GM12878 (cell line): ENCODE results near the gene SUV39H1. TPM values are rescaled to one million over a fixed set of nuclear protein-coding genes. Genes with fewer than 3 reads are reported as not detected.
A peak's percentile ranks its signal among the peaks of the same experiment; 100 is the strongest.

Experiments
- ATAC-seq: fragments of 200-7000 bp; cut with Tn5 transposase; 3 replicates; pipeline ENCODE4 v1.9.1; 2020; ENCODE audit warnings: mild to moderate bottlenecking, moderate library complexity
- BruUV-seq: library from RNA; stranded (reverse); fragments of 400-500 nt; replicated peaks from 2 replicates; lab custom pipeline; 2021; lab: Mats Ljungman, UMichigan
- CTCF ChIA-PET: fragments of 300-600 bp; sonication (Branson Sonifier 250); formaldehyde crosslinking; extraction: SDS; loops from one replicate; lab custom pipeline; 2021; ENCODE audit warnings: inconsistent platforms; lab: Yijun Ruan, JAX
- POLR2A ChIA-PET: fragments of 350-600 bp; formaldehyde crosslinking; extraction: SDS; loops from one replicate; lab custom pipeline; 2021; ENCODE audit warnings: inconsistent platforms; lab: Charles Lee
- RAD21 ChIA-PET: fragments of 300-600 bp; sonication (Branson Sonifier 250); formaldehyde crosslinking; loops from one replicate; lab custom pipeline; 2023; ENCODE audit warnings: antibody characterized with exemption; ENCODE audit not compliant: unreplicated experiment; lab: Charles Lee
- SMC1A ChIA-PET: fragments of 300-600 bp; sonication (Branson Sonifier 250); formaldehyde crosslinking; loops from one replicate; lab custom pipeline; 2023; ENCODE audit not compliant: unreplicated experiment, uncharacterized antibody; lab: Charles Lee
- DNase-seq: peaks from one replicate; pipeline ENCODE4 v3.0.0-alpha.2; 2011; ENCODE audit warnings: low read depth, low spot score
- FAIRE-seq: peaks from 3 replicates; lab custom pipeline; 2011; peaks lifted over from hg19 to GRCh38; lab: Jason Lieb, UNC
- H2AFZ ChIP-seq: 2 replicates; pipeline ENCODE4 v1.6.0; 2011; ENCODE audit warnings: low read depth, low read length, control low read depth; ENCODE audit not compliant: control insufficient read depth
- H3K27ac ChIP-seq: 2 replicates; pipeline ENCODE4 v1.5.1; 2011; ENCODE audit warnings: control low read depth; ENCODE audit not compliant: control insufficient read depth, insufficient read depth
- H3K27me3 ChIP-seq, 2 experiments: replicated peaks in 1 of 2; 2 replicates each; pipeline versions ENCODE4 v1.6.0 to v1.6.1; 2011; ENCODE audit warnings: low read length in 1 of 2; ENCODE audit not compliant: control insufficient read depth in 2 of 2, insufficient read depth in 2 of 2
- H3K36me3 ChIP-seq, 2 experiments: 2 replicates each; pipeline ENCODE4 v1.5.1; 2011; ENCODE audit warnings: low read length in 1 of 2; ENCODE audit not compliant: control insufficient read depth in 2 of 2, insufficient read depth in 2 of 2
- H3K4me1 ChIP-seq: 2 replicates; pipeline ENCODE4 v1.6.1; 2011; ENCODE audit warnings: mild to moderate bottlenecking, low read length, moderate library complexity, mixed read lengths; ENCODE audit not compliant: control insufficient read depth, insufficient read depth
- H3K4me2 ChIP-seq: 2 replicates; pipeline ENCODE4 v1.6.0; 2011; ENCODE audit warnings: control low read depth; ENCODE audit not compliant: control insufficient read depth, insufficient read depth
- H3K4me3 ChIP-seq: fragments of 200-600 bp; sonication (generic); 2 replicates; pipeline ENCODE4 v1.5.1; 2016
- H3K79me2 ChIP-seq: 2 replicates; pipeline ENCODE4 v1.6.0; 2011; ENCODE audit warnings: low read length; ENCODE audit not compliant: control insufficient read depth, insufficient read depth
- H3K9ac ChIP-seq: 2 replicates; pipeline ENCODE4 v1.8.0; 2011; ENCODE audit warnings: low read length, control low read depth, mixed read lengths; ENCODE audit not compliant: control insufficient read depth, insufficient read depth
- H3K9me3 ChIP-seq: replicated peaks from 3 replicates; pipeline ENCODE4 v1.5.1; 2011; ENCODE audit warnings: mild to moderate bottlenecking, low read length; ENCODE audit not compliant: control insufficient read depth, insufficient read depth
- H4K20me1 ChIP-seq: 2 replicates; pipeline ENCODE4 v1.6.0; 2011; ENCODE audit not compliant: control insufficient read depth, insufficient read depth
- CHD4 ChIP-seq: fragments of 200-600 bp; sonication (generic); IDR thresholded peaks from 2 replicates; pipeline ENCODE4 v1.6.1; 2016; ENCODE audit warnings: mild to moderate bottlenecking
- PML ChIP-seq: IDR thresholded peaks from 2 replicates; pipeline ENCODE4 v1.6.1; 2012; ENCODE audit warnings: low read length, inconsistent platforms
- POLR2A ChIP-seq: IDR thresholded peaks from 2 replicates; pipeline ENCODE4 v1.6.1; 2011; ENCODE audit warnings: low read depth, mild to moderate bottlenecking, low read length
- WGBS: methylation state at CpG from one replicate; pipeline ENCODE4 v1.1.6; 2016; ENCODE audit warnings: low lambda C conversion rate; ENCODE audit not compliant: insufficient replicate concordance, insufficient coverage; ENCODE audit errors: missing lambda C conversion rate; 5-methylcytosine and 5-hydroxymethylcytosine counted together
- in situ Hi-C: fragments of 300-500 bp; cut with MboI; formaldehyde crosslinking; loops from 9 replicates; pipeline ENCODE4 v1.14.3; 2018; ENCODE audit warnings: mixed read lengths
- intact Hi-C: fragments of 100-400 bp; cut with micrococcal nuclease; formaldehyde crosslinking; loops from one replicate; pipeline ENCODE4 v1.14.2; 2022; ENCODE audit not compliant: unreplicated experiment
- polyA plus RNA-seq, 11 experiments: library from polyadenylated mRNA; depleted of rRNA in 4 of 11; unstranded in 6 of 11; stranded (reverse) in 5 of 11; fragments of >200 nt; fragmentation: Nextera tagmentation in 4 of 11; fragmentation: Illumina TruSeq in 1 of 11; extraction: Ambion mirVana in 4 of 11; extraction: Trizol in 1 of 11; gene quantifications; 1 replicate in 1 of 11; 2 replicates in 10 of 11; pipeline versions ENCODE4 v1.2.1 to v1.2.3, GENCODE V29; 2011 to 2016; ENCODE audit warnings: inconsistent platforms in 2 of 11, missing spikeins in 2 of 11, low read depth in 1 of 11
- total RNA-seq, 4 experiments: library from RNA; depleted of rRNA in 3 of 4; stranded (reverse); fragments of >200 nt in 3 of 4; fragmentation: Illumina TruSeq in 1 of 4; extraction: Trizol in 1 of 4; gene quantifications; 2 replicates each; pipeline versions ENCODE4 v1.2.1 to v1.2.3, GENCODE V29; 2013 to 2021
- TF ChIP-seq, protein P1 (sequence below): fragments of 450-650 bp; conservative IDR thresholded peaks from 2 replicates; pipeline ENCODE4 v1.6.1; 2017; ENCODE audit warnings: mild to moderate bottlenecking, moderate library complexity

SUV39H1 gene
- total and polyA plus RNA-seq, 10 of the 15 experiments (the other 5 are each of a cell fraction or from before 2014, with no cell fraction given), result 4.9 to 33.2 (median 17.1) TPM

DNA sequence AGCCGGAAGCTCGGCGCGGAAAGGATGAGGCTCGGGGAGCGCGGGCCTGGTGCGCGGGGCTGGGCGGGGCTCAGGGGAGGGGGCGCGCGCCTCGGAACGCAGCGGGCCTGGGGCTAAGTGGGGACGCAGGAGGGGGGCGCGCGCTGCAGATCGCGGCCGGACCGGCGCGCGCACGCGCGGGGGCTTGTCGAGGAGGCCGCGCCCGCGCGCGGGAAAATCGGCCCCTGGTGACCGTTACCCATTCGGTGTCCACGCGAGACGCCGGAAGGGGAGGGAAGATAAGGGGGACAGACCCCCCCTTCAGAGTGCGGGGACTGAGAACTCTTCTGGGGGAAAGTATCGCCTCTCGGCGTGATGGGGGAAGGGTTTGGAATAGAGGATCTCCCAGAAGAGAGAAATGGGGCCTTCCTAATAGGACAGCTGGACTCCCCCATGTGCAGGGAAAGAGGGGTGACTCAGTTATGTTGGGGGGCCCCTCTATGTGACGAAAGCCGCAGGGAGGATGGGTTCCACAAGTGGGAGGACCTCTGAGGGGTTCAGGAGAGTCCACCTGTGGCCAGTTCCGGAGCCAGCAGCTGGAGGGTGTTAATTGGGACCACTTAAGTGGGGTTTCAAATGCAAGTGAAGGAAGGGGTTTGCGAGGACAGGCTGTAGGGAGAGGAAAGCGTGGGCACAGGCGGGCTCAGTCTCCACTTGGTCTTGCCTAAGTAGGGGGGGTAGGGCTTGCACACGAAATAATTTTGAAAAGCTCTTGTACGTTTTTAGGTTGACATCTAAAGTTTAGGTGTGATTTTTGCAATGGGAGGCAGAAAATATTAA is 584 bp downstream of the SUV39H1 start:
- ATAC-seq (peak; percentile 22), DNase-seq (no peak), FAIRE-seq (no peak)
- intact Hi-C loops, result loop anchor here (2.0 to 5.0 kb wide), 3 partner anchors 20 to 215 kb away; partner anchors contain the start of genes HDAC6 and SLC35A2
- Histone ChIP-seq H3K9ac (peak overlapping the region; percentile 86), H3K4me1 (peaks cover 6% of the 10 kb centered on the region), H4K20me1 (no peaks in the 10 kb centered on the region), H3K36me3 (peaks cover 4 to 5% of the 10 kb centered on the region in 2 experiments; a peak in 2 of 4 replicates), H3K27ac (peak overlapping the region; percentile 77), H3K4me2 (peak overlapping the region; percentile 74), H3K27me3 (no peaks in the 10 kb centered on the region), H3K4me3 (peak overlapping the region; percentile 58), H3K79me2 (peaks cover 14% of the 10 kb centered on the region), H2AFZ (peak overlapping the region; percentile 24; the same call in 1 of the 2 replicates), H3K9me3 (no peaks in the 10 kb centered on the region; the same call in 2 of the 3 replicates)
- ChIA-PET SMC1A (interaction anchor here (1.0 to 1.5 kb wide), 3 partner anchors 12 to 21 kb away, joined by 3 to 5 read pairs (median 3); partner anchors contain the start of gene WAS), CTCF (no interaction called here), RAD21 (interaction anchor here (1.6 kb wide), 2 partner anchors 13 to 157 kb away, joined by 3 read pairs; partner anchors contain the start of genes TBC1D25 and WAS), POLR2A (interaction anchor here (0.5 to 2.0 kb wide), 3 partner anchors 14 to 40 kb away, joined by 3 to 9 read pairs (median 4); no protein-coding TSS in a partner anchor)
- TF ChIP-seq CHD4 (no peak), POLR2A (0 out of 2 replicates have a peak, but pooled peaks have one; percentile 6), PML (0 out of 2 replicates have a peak, but pooled peaks have one; percentile 27)
- TF ChIP-seq, protein P1, sequence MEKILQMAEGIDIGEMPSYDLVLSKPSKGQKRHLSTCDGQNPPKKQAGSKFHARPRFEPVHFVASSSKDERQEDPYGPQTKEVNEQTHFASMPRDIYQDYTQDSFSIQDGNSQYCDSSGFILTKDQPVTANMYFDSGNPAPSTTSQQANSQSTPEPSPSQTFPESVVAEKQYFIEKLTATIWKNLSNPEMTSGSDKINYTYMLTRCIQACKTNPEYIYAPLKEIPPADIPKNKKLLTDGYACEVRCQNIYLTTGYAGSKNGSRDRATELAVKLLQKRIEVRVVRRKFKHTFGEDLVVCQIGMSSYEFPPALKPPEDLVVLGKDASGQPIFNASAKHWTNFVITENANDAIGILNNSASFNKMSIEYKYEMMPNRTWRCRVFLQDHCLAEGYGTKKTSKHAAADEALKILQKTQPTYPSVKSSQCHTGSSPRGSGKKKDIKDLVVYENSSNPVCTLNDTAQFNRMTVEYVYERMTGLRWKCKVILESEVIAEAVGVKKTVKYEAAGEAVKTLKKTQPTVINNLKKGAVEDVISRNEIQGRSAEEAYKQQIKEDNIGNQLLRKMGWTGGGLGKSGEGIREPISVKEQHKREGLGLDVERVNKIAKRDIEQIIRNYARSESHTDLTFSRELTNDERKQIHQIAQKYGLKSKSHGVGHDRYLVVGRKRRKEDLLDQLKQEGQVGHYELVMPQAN, result 0 out of 2 replicates have a peak, but pooled peaks have one; percentile 5
- no TSS peak for BruUV-seq
- WGBS, result 36% methylated on average over 44 of the region's 56 CpGs
- in situ Hi-C loops, result no loop called here
